ENCODE results near the gene SHMT2. TPM values are rescaled to one million over a fixed set of nuclear protein-coding genes. Genes with fewer than 3 reads are reported as not detected.
A peak's percentile ranks its signal among the peaks of the same experiment; 100 is the strongest.

Gene SHMT2
- total RNA-seq, 1 donor from 2014 or later: 90.2 TPM

GRCh38 chr12:57241402-57242310, 12.1 kb downstream of the SHMT2 start:
- Histone ChIP-seq H2AFZ (replicated peaks) (no peak overlapping the region), H3K4me2 (peak overlapping the region; percentile 91), H3K9ac (no peak overlapping the region), H3K4me1 (peaks cover 46% of the 10 kb centered on the region), H4K20me1 (ENCODE audit: low read depth) (peaks cover 38% of the 10 kb centered on the region), H3K4me3 (peak overlapping the region; percentile 60), H3F3A (ENCODE audit: low read depth) (peaks cover 76% of the 10 kb centered on the region), H3K79me2 (ENCODE audit: low read depth) (no peaks in the 10 kb centered on the region), H3K27ac (no peak overlapping the region), H3K36me3 (no peaks in the 10 kb centered on the region), H3K27me3 (peaks cover 77% of the 10 kb centered on the region), H3K9me3 (ENCODE audit: low read depth) (no peaks in the 10 kb centered on the region)
- Mint-ChIP-seq H3K27ac (no peak overlapping the region), H3K36me3 (no peaks in the 10 kb centered on the region), H3K27me3 (ENCODE audit: insufficient read depth, low read depth) (peaks cover 70% of the 10 kb centered on the region), H3K9me3 (no peaks in the 10 kb centered on the region), H3K4me3 (peak overlapping the region; percentile 86), H3K4me1 (peaks cover 46% of the 10 kb centered on the region)
- TF ChIP-seq, protein P1, sequence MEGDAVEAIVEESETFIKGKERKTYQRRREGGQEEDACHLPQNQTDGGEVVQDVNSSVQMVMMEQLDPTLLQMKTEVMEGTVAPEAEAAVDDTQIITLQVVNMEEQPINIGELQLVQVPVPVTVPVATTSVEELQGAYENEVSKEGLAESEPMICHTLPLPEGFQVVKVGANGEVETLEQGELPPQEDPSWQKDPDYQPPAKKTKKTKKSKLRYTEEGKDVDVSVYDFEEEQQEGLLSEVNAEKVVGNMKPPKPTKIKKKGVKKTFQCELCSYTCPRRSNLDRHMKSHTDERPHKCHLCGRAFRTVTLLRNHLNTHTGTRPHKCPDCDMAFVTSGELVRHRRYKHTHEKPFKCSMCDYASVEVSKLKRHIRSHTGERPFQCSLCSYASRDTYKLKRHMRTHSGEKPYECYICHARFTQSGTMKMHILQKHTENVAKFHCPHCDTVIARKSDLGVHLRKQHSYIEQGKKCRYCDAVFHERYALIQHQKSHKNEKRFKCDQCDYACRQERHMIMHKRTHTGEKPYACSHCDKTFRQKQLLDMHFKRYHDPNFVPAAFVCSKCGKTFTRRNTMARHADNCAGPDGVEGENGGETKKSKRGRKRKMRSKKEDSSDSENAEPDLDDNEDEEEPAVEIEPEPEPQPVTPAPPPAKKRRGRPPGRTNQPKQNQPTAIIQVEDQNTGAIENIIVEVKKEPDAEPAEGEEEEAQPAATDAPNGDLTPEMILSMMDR (IDR thresholded peaks at IDR 0.05): peak; percentile 3
- TF ChIP-seq EZH2phosphoT487 (IDR thresholded peaks at IDR 0.05) (peak; percentile 64), EZH2 (IDR thresholded peaks at IDR 0.05) (peak; percentile 2)
- DNase-seq (ENCODE audit: low spot score): no peak

DNA sequence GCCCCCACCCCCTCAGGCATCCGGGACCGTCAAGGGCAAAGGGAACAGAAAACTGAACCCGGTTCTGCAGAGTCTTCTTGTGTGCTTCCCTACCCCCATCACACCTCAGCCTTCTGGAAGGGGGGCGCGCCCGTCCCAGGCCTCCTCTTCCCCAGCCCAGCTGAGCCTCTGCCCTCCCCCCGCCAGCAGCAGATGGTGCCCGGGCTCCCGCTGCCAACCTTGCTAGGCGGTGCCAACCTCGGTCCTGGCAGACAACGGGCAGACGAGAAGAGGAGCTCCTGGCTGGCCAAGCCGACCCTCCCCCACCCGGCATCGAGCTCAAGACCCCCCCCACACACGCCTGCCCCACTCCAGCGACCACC, 12.8 kb downstream of the SHMT2 start:
- H3K36me3 ChIP-seq: no peaks in the 10 kb centered on the region
- H3K9me3 Mint-ChIP-seq: no peaks in the 10 kb centered on the region
- peaks cover 72% of the 10 kb centered on the region for H3F3A ChIP-seq (ENCODE audit: low read depth)
- H3K27ac Mint-ChIP-seq: no peak overlapping the region
- peak overlapping the region; percentile 87 for H3K4me3 Mint-ChIP-seq
- H3K9ac ChIP-seq: no peak overlapping the region
- no peaks in the 10 kb centered on the region for H3K36me3 Mint-ChIP-seq
- no peaks in the 10 kb centered on the region for H3K9me3 ChIP-seq (ENCODE audit: low read depth)
- peaks cover 71% of the 10 kb centered on the region for H3K27me3 ChIP-seq
- H3K27ac ChIP-seq: no peak overlapping the region
- no peaks in the 10 kb centered on the region for H3K79me2 ChIP-seq (ENCODE audit: low read depth)
- no peak for DNase-seq (ENCODE audit: low spot score)
- no peak for TF ChIP-seq EZH2phosphoT487 (IDR thresholded peaks at IDR 0.05)
- TF ChIP-seq, protein P1 (IDR thresholded peaks at IDR 0.05): no peak
- TF ChIP-seq EZH2 (IDR thresholded peaks at IDR 0.05): no peak
- H3K4me1 ChIP-seq: peaks cover 40% of the 10 kb centered on the region
- H3K4me2 ChIP-seq: peak overlapping the region; percentile 91
- no peak overlapping the region for H2AFZ ChIP-seq (replicated peaks)
- peaks cover 63% of the 10 kb centered on the region for H3K27me3 Mint-ChIP-seq (ENCODE audit: insufficient read depth, low read depth)
- peak overlapping the region; percentile 60 for H3K4me3 ChIP-seq
- H3K4me1 Mint-ChIP-seq: peaks cover 46% of the 10 kb centered on the region
- H4K20me1 ChIP-seq (ENCODE audit: low read depth): peaks cover 31% of the 10 kb centered on the region

GRCh38 chr12:57242691-57243454, 13.4 kb downstream of the SHMT2 start:
- Histone ChIP-seq H3K79me2 (ENCODE audit: low read depth) (no peaks in the 10 kb centered on the region), H3F3A (ENCODE audit: low read depth) (peaks cover 67% of the 10 kb centered on the region), H3K9ac (no peak overlapping the region), H3K4me2 (peak overlapping the region; percentile 91), H3K9me3 (ENCODE audit: low read depth) (no peaks in the 10 kb centered on the region), H3K27me3 (peaks cover 65% of the 10 kb centered on the region), H4K20me1 (ENCODE audit: low read depth) (peaks cover 26% of the 10 kb centered on the region), H2AFZ (replicated peaks) (peak overlapping the region; percentile 58), H3K4me3 (peak overlapping the region; percentile 60), H3K27ac (no peak overlapping the region), H3K4me1 (peaks cover 37% of the 10 kb centered on the region), H3K36me3 (no peaks in the 10 kb centered on the region)
- Mint-ChIP-seq H3K4me1 (peaks cover 42% of the 10 kb centered on the region), H3K27ac (no peak overlapping the region), H3K4me3 (peak overlapping the region; percentile 87), H3K9me3 (peaks cover under 1% of the 10 kb centered on the region), H3K36me3 (no peaks in the 10 kb centered on the region), H3K27me3 (ENCODE audit: insufficient read depth, low read depth) (peaks cover 58% of the 10 kb centered on the region)
- peak; percentile 93 for DNase-seq (ENCODE audit: low spot score)
- TF ChIP-seq EZH2 (IDR thresholded peaks at IDR 0.05) (no peak), EZH2phosphoT487 (IDR thresholded peaks at IDR 0.05) (no peak)
- TF ChIP-seq, protein P1 (IDR thresholded peaks at IDR 0.05): peak; percentile 85
